ENCODE data around the gene ATF2. TPM values are rescaled to one million over a fixed set of nuclear protein-coding genes. Genes with fewer than 3 reads are reported as not detected.

ATF2 gene
- total and polyA plus RNA-seq, 2 of the 13 experiments (the other 11 are each of a cell fraction or from before 2014, with no cell fraction given) = 91.6 to 95.1 TPM

GRCh38 chr2:175062787-175063585 lies 105.0 kb downstream of the ATF2 start (continued):
- TF ChIP-seq HIC2 (CRISPR knock-in tag; IDR thresholded peaks at IDR 0.05; ENCODE audit: low read depth) (peak; percentile 95), ATF7-NPFF (CRISPR knock-in tag; IDR thresholded peaks at IDR 0.05; ENCODE audit: low read depth) (peak; percentile 90; the same call in 1 of the 2 replicates), NR0B2 (CRISPR knock-in tag; IDR thresholded peaks at IDR 0.05) (0 out of 2 replicates have a peak, but pooled peaks have one; percentile 51), TCF7L2 (IDR thresholded peaks at IDR 0.05; ENCODE audit: low read depth, low read length) (no peak), ZNF282 (IDR thresholded peaks at IDR 0.05; ENCODE audit: partially characterized antibody) (no peak), HNF1B (CRISPR knock-in tag; IDR thresholded peaks at IDR 0.05) (peak; percentile 97), ZBTB49 (CRISPR knock-in tag; IDR thresholded peaks at IDR 0.05; ENCODE audit: borderline replicate concordance) (peak; percentile 86; the same call in 1 of the 2 replicates), ETV6 (CRISPR knock-in tag; conservative IDR thresholded peaks at IDR 0.05) (peak; percentile 74; the same call in 1 of the 2 replicates), ZNF75D (CRISPR knock-in tag; IDR thresholded peaks at IDR 0.05; ENCODE audit: borderline replicate concordance) (no peak), ZNF431 (CRISPR knock-in tag; IDR thresholded peaks at IDR 0.05; ENCODE audit: borderline replicate concordance, low read depth) (peak; percentile 98), ZNF281 (CRISPR knock-in tag; IDR thresholded peaks at IDR 0.05; ENCODE audit: borderline replicate concordance) (peak; percentile 75; the same call in 1 of the 2 replicates), ZNF713 (CRISPR knock-in tag; IDR thresholded peaks at IDR 0.05) (no peak), ZNF275 (CRISPR knock-in tag; IDR thresholded peaks at IDR 0.05; ENCODE audit: borderline replicate concordance) (peak; percentile 68), MATR3 (CRISPR knock-in tag; IDR thresholded peaks at IDR 0.05) (no peak), ARNT (IDR thresholded peaks at IDR 0.05) (no peak), MTF1 (CRISPR knock-in tag; IDR thresholded peaks at IDR 0.05) (no peak), DNMT1 (CRISPR knock-in tag; IDR thresholded peaks at IDR 0.05) (no peak), FOXK2 (IDR thresholded peaks at IDR 0.05) (peak; percentile 99), ZNF549 (CRISPR knock-in tag; IDR thresholded peaks at IDR 0.05) (no peak)

All from HepG2 (cell line).